HG02870 (cell line): ENCODE measurements around the gene DDR1.

ENCODE experiments used
- ATAC-seq: cut with Tn5 transposase; IDR thresholded peaks from one replicate; pipeline ENCODE4 v1.9.1; 2021; ENCODE audit warnings: mild to moderate bottlenecking, moderate library complexity; ENCODE audit not compliant: unreplicated experiment

Gene DDR1

GRCh38 chr6:30883685-30884520 lies at the start of gene DDR1:
TSS of gene DDR1 (plus strand) at chr6:30884519. CDS start at chr6:30888730, 4,211 bp downstream.
- ATAC-seq, result no peak

- no peak for ATAC-seq
These were observed 49.7 kb upstream of the DDR1 start for GRCh38 chr6:30834646-30835045.

GRCh38 chr6:30835576-30835975 lies 48.7 kb upstream of the DDR1 start:
- ATAC-seq, result no peak

- no peak for ATAC-seq
These were observed 47.9 kb upstream of the DDR1 start for GRCh38 chr6:30836431-30836866.

GRCh38 chr6:30836957-30837356 lies 47.4 kb upstream of the DDR1 start:
- ATAC-seq, result no peak

- no peak for ATAC-seq
These were observed 46.9 kb upstream of the DDR1 start for GRCh38 chr6:30837432-30837831.

GRCh38 chr6:30837870-30838269 lies 46.4 kb upstream of the DDR1 start:
- no peak for ATAC-seq

- ATAC-seq, result no peak
These were observed 44.6 kb upstream of the DDR1 start for GRCh38 chr6:30839671-30840070.

GRCh38 chr6:30840084-30840934 lies 44.0 kb upstream of the DDR1 start:
- ATAC-seq, result no peak

- ATAC-seq, result no peak
These were observed 43.2 kb upstream of the DDR1 start for GRCh38 chr6:30840935-30841643.

GRCh38 chr6:30841644-30842504 lies 42.4 kb upstream of the DDR1 start:
- no peak for ATAC-seq

- no peak for ATAC-seq
These were observed 41.3 kb upstream of the DDR1 start for GRCh38 chr6:30842754-30843610.

- no peak for ATAC-seq
These were observed 40.7 kb upstream of the DDR1 start for GRCh38 chr6:30843611-30843998.

- no peak for ATAC-seq
These were observed 40.2 kb upstream of the DDR1 start for GRCh38 chr6:30844118-30844535.

- ATAC-seq, result no peak
These were observed 39.1 kb upstream of the DDR1 start for GRCh38 chr6:30845183-30845582.

GRCh38 chr6:30847421-30847970 lies 36.8 kb upstream of the DDR1 start:
- ATAC-seq, result no peak

- no peak for ATAC-seq
These were observed 36.3 kb upstream of the DDR1 start for GRCh38 chr6:30847971-30848436.

GRCh38 chr6:30849903-30850651 lies 34.2 kb upstream of the DDR1 start:
- no peak for ATAC-seq
